Measurements from ENCODE around the gene PSAPL1.

Gene PSAPL1

DNA sequence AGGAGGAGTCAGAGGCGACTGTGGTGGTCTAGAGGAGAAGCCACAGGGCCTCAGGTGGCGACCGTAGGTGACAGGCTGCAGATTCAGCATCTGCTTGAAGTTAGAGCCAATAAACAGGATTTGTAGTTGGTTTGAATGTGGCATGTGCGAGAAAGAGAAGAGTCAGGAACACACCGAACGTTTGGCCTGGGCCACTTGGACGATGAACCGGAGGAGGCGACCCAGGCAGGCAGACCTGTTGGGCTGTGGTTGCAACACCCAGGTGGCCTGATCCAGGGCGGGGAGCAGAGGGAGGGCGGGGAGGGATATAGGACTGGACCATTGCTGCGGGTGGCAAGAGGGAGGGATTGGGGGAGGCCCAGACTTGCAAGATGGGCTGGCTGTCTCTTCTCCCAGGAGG, 10.0 kb upstream of the PSAPL1 start:
- H3K23ac ChIP-seq (ENCODE audit: low read length), result no peak overlapping the region
- no peaks in the 10 kb centered on the region for H3K79me1 ChIP-seq (ENCODE audit: low read length)
- H3K9me3 ChIP-seq (ENCODE audit: insufficient read depth, low read depth, low read length), result peaks cover 3% of the 10 kb centered on the region
- H3K18ac ChIP-seq (ENCODE audit: low read length), result no peak overlapping the region
- no peak overlapping the region for H2BK5ac ChIP-seq (ENCODE audit: low read depth, low read length, poor library complexity)
- H3K4me3 ChIP-seq (ENCODE audit: low read depth, low read length), result no peak overlapping the region
- no peak overlapping the region for H2AK5ac ChIP-seq (ENCODE audit: low read length)
- H4K8ac ChIP-seq (ENCODE audit: low read depth, low read length), result no peak overlapping the region
- H2AFZ ChIP-seq (ENCODE audit: insufficient read depth, low read length, poor library complexity), result no peak overlapping the region
- H3K4me2 ChIP-seq (ENCODE audit: low read length), result no peak overlapping the region
- H2BK120ac ChIP-seq (ENCODE audit: insufficient read depth, low read length, poor library complexity), result no peak overlapping the region
- no CpG with 5 or more reads among the region's 12 CpGs for WGBS (ENCODE audit: extremely low coverage, insufficient coverage, insufficient read length)
- no peak for DNase-seq
- no peak overlapping the region for H3K4ac ChIP-seq (ENCODE audit: low read depth, low read length)
- no peak overlapping the region for H3K27ac ChIP-seq (ENCODE audit: low read depth, low read length)
- H3K36me3 ChIP-seq (ENCODE audit: control insufficient read depth in 1 of 2, insufficient read depth in 2 of 2, low read length in 2 of 2), result no peaks in the 10 kb centered on the region
- no peak overlapping the region for H4K91ac ChIP-seq (ENCODE audit: low read depth, low read length)
- no peaks in the 10 kb centered on the region for H3K4me1 ChIP-seq (ENCODE audit: control insufficient read depth in 1 of 2, insufficient read depth in 2 of 2, low read length in 2 of 2)
- no peaks in the 10 kb centered on the region for H3K27me3 ChIP-seq (ENCODE audit: insufficient read depth, low read length)
- H3K14ac ChIP-seq (ENCODE audit: low read length), result no peak overlapping the region
- H2BK12ac ChIP-seq (ENCODE audit: low read length), result no peak overlapping the region
- H3K9ac ChIP-seq (ENCODE audit: low read length), result no peak overlapping the region
- no peak overlapping the region for H4K12ac ChIP-seq (ENCODE audit: low read depth, low read length)
- no peaks in the 10 kb centered on the region for H3K79me2 ChIP-seq (ENCODE audit: control insufficient read depth, insufficient read depth, low read length, poor library complexity)

DNA sequence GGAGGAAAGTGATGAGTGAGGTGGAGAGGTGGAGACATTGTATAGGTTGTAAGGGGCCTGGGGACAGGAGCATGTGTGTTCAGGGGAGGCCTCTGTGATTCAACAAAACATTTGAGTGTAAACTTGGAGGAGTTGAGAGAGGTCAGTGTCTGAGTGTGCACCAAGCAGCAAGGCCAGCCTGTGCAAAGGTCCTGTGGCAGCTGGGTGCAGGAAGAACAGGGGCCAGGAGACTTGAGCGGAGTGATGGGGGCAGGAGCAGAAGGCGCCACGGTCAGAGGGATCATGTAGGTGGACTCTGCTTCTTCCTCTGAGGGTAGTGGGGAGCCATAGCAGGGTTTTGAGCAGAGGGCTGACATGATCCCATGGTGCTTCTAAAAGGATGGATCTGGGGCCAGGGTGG, 9.6 kb upstream of the PSAPL1 start:
- no CpG with 5 or more reads among the region's 3 CpGs for WGBS (ENCODE audit: extremely low coverage, insufficient coverage, insufficient read length)
- Histone ChIP-seq H2BK120ac (ENCODE audit: insufficient read depth, low read length, poor library complexity) (no peak overlapping the region), H3K14ac (ENCODE audit: low read length) (no peak overlapping the region), H3K4me1 (ENCODE audit: control insufficient read depth in 1 of 2, insufficient read depth in 2 of 2, low read length in 2 of 2) (no peaks in the 10 kb centered on the region), H2BK12ac (ENCODE audit: low read length) (no peak overlapping the region), H2AFZ (ENCODE audit: insufficient read depth, low read length, poor library complexity) (no peak overlapping the region), H4K12ac (ENCODE audit: low read depth, low read length) (no peak overlapping the region), H3K4ac (ENCODE audit: low read depth, low read length) (no peak overlapping the region), H3K18ac (ENCODE audit: low read length) (no peak overlapping the region), H3K9ac (ENCODE audit: low read length) (no peak overlapping the region), H3K36me3 (ENCODE audit: control insufficient read depth in 1 of 2, insufficient read depth in 2 of 2, low read length in 2 of 2) (no peaks in the 10 kb centered on the region), H3K79me2 (ENCODE audit: control insufficient read depth, insufficient read depth, low read length, poor library complexity) (no peaks in the 10 kb centered on the region), H3K27me3 (ENCODE audit: insufficient read depth, low read length) (no peaks in the 10 kb centered on the region), H3K9me3 (ENCODE audit: insufficient read depth, low read depth, low read length) (peaks cover 3% of the 10 kb centered on the region), H3K4me2 (ENCODE audit: low read length) (no peak overlapping the region), H3K79me1 (ENCODE audit: low read length) (no peaks in the 10 kb centered on the region), H3K23ac (ENCODE audit: low read length) (no peak overlapping the region), H2BK5ac (ENCODE audit: low read depth, low read length, poor library complexity) (no peak overlapping the region), H4K8ac (ENCODE audit: low read depth, low read length) (no peak overlapping the region), H3K4me3 (ENCODE audit: low read depth, low read length) (no peak overlapping the region), H3K27ac (ENCODE audit: low read depth, low read length) (no peak overlapping the region), H4K91ac (ENCODE audit: low read depth, low read length) (no peak overlapping the region), H2AK5ac (ENCODE audit: low read length) (no peak overlapping the region)
- no peak for DNase-seq

GRCh38 chr4:7442574-7443162, 7.9 kb upstream of the PSAPL1 start:
- Histone ChIP-seq H4K8ac (ENCODE audit: low read depth, low read length) (no peak overlapping the region), H3K4ac (ENCODE audit: low read depth, low read length) (no peak overlapping the region), H2BK5ac (ENCODE audit: low read depth, low read length, poor library complexity) (no peak overlapping the region), H3K23ac (ENCODE audit: low read length) (no peak overlapping the region), H3K18ac (ENCODE audit: low read length) (no peak overlapping the region), H2BK120ac (ENCODE audit: insufficient read depth, low read length, poor library complexity) (no peak overlapping the region), H4K91ac (ENCODE audit: low read depth, low read length) (no peak overlapping the region), H3K14ac (ENCODE audit: low read length) (no peak overlapping the region), H3K4me2 (ENCODE audit: low read length) (no peak overlapping the region), H4K12ac (ENCODE audit: low read depth, low read length) (no peak overlapping the region), H3K36me3 (ENCODE audit: control insufficient read depth in 1 of 2, insufficient read depth in 2 of 2, low read length in 2 of 2) (no peaks in the 10 kb centered on the region), H2BK12ac (ENCODE audit: low read length) (no peak overlapping the region), H3K27me3 (ENCODE audit: insufficient read depth, low read length) (no peaks in the 10 kb centered on the region), H2AK5ac (ENCODE audit: low read length) (no peak overlapping the region), H3K79me2 (ENCODE audit: control insufficient read depth, insufficient read depth, low read length, poor library complexity) (no peaks in the 10 kb centered on the region), H3K9me3 (ENCODE audit: insufficient read depth, low read depth, low read length) (peaks cover 2% of the 10 kb centered on the region), H3K4me3 (ENCODE audit: low read depth, low read length) (no peak overlapping the region), H3K27ac (ENCODE audit: low read depth, low read length) (no peak overlapping the region), H3K79me1 (ENCODE audit: low read length) (no peaks in the 10 kb centered on the region), H3K9ac (ENCODE audit: low read length) (no peak overlapping the region), H2AFZ (ENCODE audit: insufficient read depth, low read length, poor library complexity) (no peak overlapping the region), H3K4me1 (ENCODE audit: control insufficient read depth in 1 of 2, insufficient read depth in 2 of 2, low read length in 2 of 2) (no peaks in the 10 kb centered on the region)
- no peak for DNase-seq
- WGBS (ENCODE audit: extremely low coverage, insufficient coverage, insufficient read length), result no CpG with 5 or more reads among the region's 15 CpGs

- Histone ChIP-seq H3K18ac (ENCODE audit: low read length) (no peak overlapping the region), H2BK12ac (ENCODE audit: low read length) (no peak overlapping the region), H2BK120ac (ENCODE audit: insufficient read depth, low read length, poor library complexity) (no peak overlapping the region), H3K36me3 (ENCODE audit: control insufficient read depth in 1 of 2, insufficient read depth in 2 of 2, low read length in 2 of 2) (no peaks in the 10 kb centered on the region), H3K79me1 (ENCODE audit: low read length) (no peaks in the 10 kb centered on the region), H3K14ac (ENCODE audit: low read length) (no peak overlapping the region), H3K4me2 (ENCODE audit: low read length) (no peak overlapping the region), H3K27ac (ENCODE audit: low read depth, low read length) (no peak overlapping the region), H3K9me3 (ENCODE audit: insufficient read depth, low read depth, low read length) (peaks cover 2% of the 10 kb centered on the region), H3K4ac (ENCODE audit: low read depth, low read length) (no peak overlapping the region), H4K12ac (ENCODE audit: low read depth, low read length) (no peak overlapping the region), H3K27me3 (ENCODE audit: insufficient read depth, low read length) (no peaks in the 10 kb centered on the region), H4K91ac (ENCODE audit: low read depth, low read length) (no peak overlapping the region), H2AK5ac (ENCODE audit: low read length) (no peak overlapping the region), H3K4me1 (ENCODE audit: control insufficient read depth in 1 of 2, insufficient read depth in 2 of 2, low read length in 2 of 2) (no peaks in the 10 kb centered on the region), H3K23ac (ENCODE audit: low read length) (no peak overlapping the region), H2AFZ (ENCODE audit: insufficient read depth, low read length, poor library complexity) (no peak overlapping the region), H3K9ac (ENCODE audit: low read length) (no peak overlapping the region), H2BK5ac (ENCODE audit: low read depth, low read length, poor library complexity) (no peak overlapping the region), H4K8ac (ENCODE audit: low read depth, low read length) (no peak overlapping the region), H3K79me2 (ENCODE audit: control insufficient read depth, insufficient read depth, low read length, poor library complexity) (no peaks in the 10 kb centered on the region), H3K4me3 (ENCODE audit: low read depth, low read length) (no peak overlapping the region)
- no CpG with 5 or more reads among the region's 7 CpGs for WGBS (ENCODE audit: extremely low coverage, insufficient coverage, insufficient read length)
- DNase-seq, result no peak
Measured at GRCh38 chr4:7441201-7441600, 6.5 kb upstream of the PSAPL1 start.
